ENCODE results near the gene ARSH. TPM values are rescaled to one million over a fixed set of nuclear protein-coding genes. Genes with fewer than 3 reads are reported as not detected.
"Not testable (repeated sequence)": the region's sequence is repeated elsewhere in the genome, so short reads cannot be mapped to it uniquely, and the experiment has no call there.

Gene ARSH
- total and polyA plus RNA-seq, 8 donors, result 0.05 to 0.15 (median 0.09) TPM; not detected in 4

DNA sequence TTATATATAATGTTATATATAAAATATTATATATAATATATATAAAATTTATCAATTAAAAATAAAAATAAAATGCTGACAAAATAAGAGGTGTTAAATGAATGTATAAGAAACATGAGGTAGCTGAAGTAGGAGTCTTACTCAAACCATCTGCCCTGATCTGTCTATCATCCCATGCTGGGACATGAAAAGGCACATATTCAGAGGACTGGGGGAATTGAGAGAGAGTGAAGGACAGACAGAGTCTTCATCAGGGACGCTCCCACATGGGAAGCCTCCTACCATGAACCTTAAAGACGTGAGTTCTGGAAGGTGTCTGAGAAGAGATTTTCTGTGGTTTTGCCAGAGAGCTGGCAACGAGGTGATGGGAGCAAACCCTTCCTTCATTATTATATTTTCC is 30.9 kb downstream of the ARSH start:
- Histone ChIP-seq H3K27me3 (no peaks in the 10 kb centered on the region), H3K36me3 (no peaks in the 10 kb centered on the region), H3K27ac (no peak overlapping the region), H3K4me1 (no peaks in the 10 kb centered on the region), H3K4me3 (no peak overlapping the region), H3K9me3 (no peaks in the 10 kb centered on the region)
- 86 to 89% methylated on average over 3 of the region's 3 CpGs for WGBS, 2 donors
- FAIRE-seq (no peak), DNase-seq (no peak), ATAC-seq (no peak)
- intact Hi-C loops (cut with DNase I), result no loop called here
- TF ChIP-seq, protein P1, sequence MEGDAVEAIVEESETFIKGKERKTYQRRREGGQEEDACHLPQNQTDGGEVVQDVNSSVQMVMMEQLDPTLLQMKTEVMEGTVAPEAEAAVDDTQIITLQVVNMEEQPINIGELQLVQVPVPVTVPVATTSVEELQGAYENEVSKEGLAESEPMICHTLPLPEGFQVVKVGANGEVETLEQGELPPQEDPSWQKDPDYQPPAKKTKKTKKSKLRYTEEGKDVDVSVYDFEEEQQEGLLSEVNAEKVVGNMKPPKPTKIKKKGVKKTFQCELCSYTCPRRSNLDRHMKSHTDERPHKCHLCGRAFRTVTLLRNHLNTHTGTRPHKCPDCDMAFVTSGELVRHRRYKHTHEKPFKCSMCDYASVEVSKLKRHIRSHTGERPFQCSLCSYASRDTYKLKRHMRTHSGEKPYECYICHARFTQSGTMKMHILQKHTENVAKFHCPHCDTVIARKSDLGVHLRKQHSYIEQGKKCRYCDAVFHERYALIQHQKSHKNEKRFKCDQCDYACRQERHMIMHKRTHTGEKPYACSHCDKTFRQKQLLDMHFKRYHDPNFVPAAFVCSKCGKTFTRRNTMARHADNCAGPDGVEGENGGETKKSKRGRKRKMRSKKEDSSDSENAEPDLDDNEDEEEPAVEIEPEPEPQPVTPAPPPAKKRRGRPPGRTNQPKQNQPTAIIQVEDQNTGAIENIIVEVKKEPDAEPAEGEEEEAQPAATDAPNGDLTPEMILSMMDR (IDR thresholded peaks at IDR 0.05), result no peak

DNA sequence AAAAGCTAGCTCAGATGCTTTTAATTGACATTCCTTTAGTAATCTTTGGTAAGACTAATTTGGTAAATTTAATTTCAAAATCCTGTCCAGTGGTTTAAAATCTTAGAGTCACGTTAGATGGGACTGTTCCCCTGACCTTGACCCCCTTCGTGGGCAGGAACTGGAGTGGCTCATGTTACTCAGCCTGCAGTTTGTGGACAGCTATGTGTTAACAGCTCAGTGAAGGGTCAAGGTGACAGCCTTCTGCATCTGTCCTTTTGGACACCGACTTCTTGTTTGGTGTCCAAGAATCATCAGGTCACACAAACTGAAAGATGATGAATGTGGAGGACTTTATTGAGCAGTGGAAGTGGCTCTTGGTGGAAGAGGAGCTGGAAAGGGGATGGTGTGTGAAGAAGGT is 37.9 kb downstream of the ARSH start:
- Histone ChIP-seq H3K27ac (no peak overlapping the region), H3K36me3 (no peaks in the 10 kb centered on the region), H3K9me3 (no peaks in the 10 kb centered on the region), H3K27me3 (no peaks in the 10 kb centered on the region), H3K4me1 (no peaks in the 10 kb centered on the region), H3K4me3 (no peak overlapping the region)
- DNase-seq (no peak), ATAC-seq (no peak), FAIRE-seq (no peak)
- 33 to 37% methylated on average over 3 of the region's 3 CpGs for WGBS, 2 donors
- intact Hi-C loops (cut with DNase I), result no loop called here
- TF ChIP-seq, protein P1 (IDR thresholded peaks at IDR 0.05), result no peak

GRCh38 chrX:3044671-3045070 is 38.3 kb downstream of the ARSH start:
- FAIRE-seq (no peak), DNase-seq (no peak), ATAC-seq (no peak)
- Histone ChIP-seq H3K4me3 (no peak overlapping the region), H3K4me1 (no peaks in the 10 kb centered on the region), H3K27ac (no peak overlapping the region), H3K9me3 (no peaks in the 10 kb centered on the region), H3K36me3 (no peaks in the 10 kb centered on the region), H3K27me3 (no peaks in the 10 kb centered on the region)
- 79 to 83% methylated on average over 6 of the region's 6 CpGs for WGBS, 2 donors
- TF ChIP-seq, protein P1 (IDR thresholded peaks at IDR 0.05), result no peak
- intact Hi-C loops (cut with DNase I), result no loop called here

DNA sequence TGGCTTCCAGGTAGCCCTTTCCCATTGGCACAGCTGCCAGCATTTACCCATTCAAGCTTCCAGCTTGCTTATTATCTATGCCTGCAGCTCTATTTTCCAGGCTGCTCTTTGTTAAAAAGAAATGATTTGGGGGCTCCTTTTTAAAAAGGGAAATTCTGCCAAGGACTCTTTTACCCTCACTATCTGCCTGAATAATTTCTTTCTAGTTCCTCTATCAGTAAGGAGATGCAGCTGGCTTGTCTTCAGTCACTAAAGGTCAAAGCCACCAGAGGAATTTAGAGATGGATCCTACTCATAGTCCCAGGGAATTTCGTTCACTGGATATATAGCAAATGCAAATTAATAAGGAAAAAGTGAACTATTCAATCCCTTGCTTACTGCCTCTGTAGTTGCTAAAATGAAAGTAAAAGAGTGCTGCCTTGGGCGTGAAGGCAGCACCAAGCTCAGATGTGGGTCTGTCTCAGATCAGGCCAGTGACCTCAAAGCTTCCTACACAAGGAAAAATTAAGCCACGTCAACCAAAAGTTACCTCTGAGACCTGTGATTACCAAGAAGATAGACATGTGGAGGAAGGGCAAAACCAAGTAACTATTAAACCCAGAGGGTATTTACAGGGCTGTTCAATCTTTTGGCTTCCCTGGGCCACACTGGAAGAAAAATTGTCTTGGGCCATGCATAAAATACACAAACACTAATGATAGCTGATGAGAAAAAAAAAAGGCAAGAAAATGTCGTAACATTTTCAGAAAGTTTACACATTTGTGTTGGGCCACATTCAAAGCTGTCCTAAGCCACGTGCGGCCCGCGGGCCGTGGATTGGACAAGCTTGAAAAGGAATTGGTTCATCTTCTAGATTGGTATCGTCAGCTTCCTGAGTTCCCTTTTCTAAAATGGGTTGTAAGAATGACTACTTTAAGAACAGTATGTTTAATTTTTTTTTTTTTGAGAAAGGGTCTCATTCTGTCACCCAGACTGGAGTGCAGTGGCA is 40.2 kb downstream of the ARSH start:
- 78 to 88% methylated on average over 10 of the region's 10 CpGs for WGBS, 2 donors
- intact Hi-C loops (cut with DNase I), result no loop called here
- H3K27ac ChIP-seq, result no peak overlapping the region
- TF ChIP-seq, protein P1 (IDR thresholded peaks at IDR 0.05), result no peak
- no peaks in the 10 kb centered on the region for H3K36me3 ChIP-seq
- no peaks in the 10 kb centered on the region for H3K27me3 ChIP-seq
- FAIRE-seq (no peak), DNase-seq (no peak), ATAC-seq (no peak)
- no peak overlapping the region for H3K4me3 ChIP-seq
- no peaks in the 10 kb centered on the region for H3K4me1 ChIP-seq
- no peaks in the 10 kb centered on the region for H3K9me3 ChIP-seq

DNA sequence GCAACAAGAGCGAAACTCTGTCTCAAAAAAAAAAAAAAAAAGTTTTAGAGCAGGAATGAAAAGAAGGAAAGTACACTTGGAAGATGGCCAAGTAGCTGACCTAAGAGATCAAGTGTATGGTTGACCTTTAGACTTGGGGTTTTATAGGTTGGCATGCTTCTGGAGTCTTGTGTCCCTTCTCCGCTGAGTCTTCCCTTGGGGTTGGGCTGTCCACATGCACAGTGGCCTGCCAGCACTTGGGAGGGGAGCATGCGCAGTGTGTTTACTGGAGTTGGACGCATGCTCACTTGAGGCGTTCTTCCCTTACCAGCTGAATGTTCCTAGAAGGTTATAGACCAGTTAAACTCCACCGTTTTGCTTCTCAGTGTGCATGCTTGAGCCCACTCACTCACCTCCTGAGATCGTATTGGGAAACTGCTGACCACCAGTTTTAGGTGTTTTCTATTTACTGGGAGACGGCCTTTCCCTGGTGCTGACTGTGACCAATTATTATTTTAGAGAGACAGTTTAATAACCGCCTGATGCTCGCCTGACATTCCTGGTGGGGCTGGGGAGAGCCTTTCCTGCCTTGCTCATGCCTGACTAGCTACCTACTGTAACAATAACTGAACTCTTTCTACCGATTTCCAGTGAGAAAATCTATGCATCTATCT is 44.3 kb downstream of the ARSH start:
- DNase-seq; H3K27ac ChIP-seq; H3K27me3 ChIP-seq; ATAC-seq; H3K9me3 ChIP-seq; intact Hi-C loops (cut with DNase I); H3K36me3 ChIP-seq; FAIRE-seq; H3K4me3 ChIP-seq; H3K4me1 ChIP-seq: not testable (repeated sequence)
- WGBS, 2 donors, result 86 to 90% methylated on average over 11 of the region's 11 CpGs

All from pancreas (tissue), 10 donors.